Lower lobe of right lung (tissue), 2 donors: Measurements from ENCODE around the gene SASH1. TPM values are rescaled to one million over a fixed set of nuclear protein-coding genes. Genes with fewer than 3 reads are reported as not detected.

ENCODE experiments used
- ATAC-seq, 2 donors: fragments of 200-7000 bp; cut with Tn5 transposase; one replicate each; pipeline ENCODE4 v1.9.1; 2020 to 2022; ENCODE audit warnings: mild to moderate bottlenecking in 2 of 2, moderate library complexity in 2 of 2
- DNase-seq: peaks from one replicate; pipeline ENCODE4 v3.0.0-alpha.2; 2020
- H3K27ac ChIP-seq: fragments of 200-600 bp; one replicate; pipeline ENCODE4 v1.8.0; 2022
- H3K27me3 ChIP-seq: fragments of 200-600 bp; one replicate; pipeline ENCODE4 v1.8.0; 2022; ENCODE audit warnings: low read depth
- H3K36me3 ChIP-seq: fragments of 200-600 bp; one replicate; pipeline ENCODE4 v1.8.0; 2022; ENCODE audit warnings: mild to moderate bottlenecking
- H3K4me1 ChIP-seq: fragments of 200-600 bp; one replicate; pipeline ENCODE4 v1.8.0; 2022
- H3K4me3 ChIP-seq: fragments of 200-600 bp; one replicate; pipeline ENCODE4 v1.8.0; 2022; ENCODE audit warnings: mild to moderate bottlenecking
- H3K9me3 ChIP-seq: fragments of 200-600 bp; one replicate; pipeline ENCODE4 v1.8.0; 2022
- CTCF ChIP-seq: fragments of 200-600 bp; IDR thresholded peaks from one replicate; pipeline ENCODE4 v1.8.0; 2022; ENCODE audit warnings: antibody characterized with exemption, mild to moderate bottlenecking
- intact Hi-C: fragments of 100-400 bp; cut with DNase I; formaldehyde crosslinking; loops from one replicate; pipeline ENCODE4 v1.11.0; 2022
- total RNA-seq: library from RNA; stranded (reverse); fragmentation: NEBNext Ultra II Directional; extraction: Animal tissue kit (Norgen Biotek cat#: 25700); gene quantifications from one replicate; pipeline ENCODE4 v1.2.1, GENCODE V29; 2021
- donor health status: DM: no; HTN: yes; CAD: no; lungs with severe emphysema.

Gene SASH1
- total RNA-seq, 1 donor from 2014 or later: 103 TPM

- intact Hi-C loops: no loop called here
These were observed 254.3 kb downstream of the SASH1 start for GRCh38 chr6:148596891-148597455.

GRCh38 chr6:148598724-148599123, 256.1 kb downstream of the SASH1 start:
- Histone ChIP-seq H3K9me3 (no peaks in the 10 kb centered on the region), H3K27me3 (no peaks in the 10 kb centered on the region), H3K36me3 (no peaks in the 10 kb centered on the region), H3K27ac (no peak overlapping the region), H3K4me1 (peaks cover 5% of the 10 kb centered on the region), H3K4me3 (no peak overlapping the region)
- TF ChIP-seq CTCF: no peak
- ATAC-seq (no peak), DNase-seq (no peak)
- intact Hi-C loops: no loop called here

More at GRCh38 chr6:148596891-148597455, 254.3 kb downstream of the SASH1 start:
- Histone ChIP-seq H3K9me3 (no peaks in the 10 kb centered on the region), H3K27me3 (no peaks in the 10 kb centered on the region), H3K4me3 (no peak overlapping the region), H3K27ac (no peak overlapping the region), H3K4me1 (peaks cover 5% of the 10 kb centered on the region), H3K36me3 (no peaks in the 10 kb centered on the region)
- no peak for DNase-seq
- no peak for ATAC-seq
- TF ChIP-seq CTCF: no peak

GRCh38 chr6:148599967-148600426, 257.4 kb downstream of the SASH1 start:
- intact Hi-C loops: no loop called here
- no peak for ATAC-seq
- no peaks in the 10 kb centered on the region for H3K9me3 ChIP-seq

More at GRCh38 chr6:148599967-148600426, 257.4 kb downstream of the SASH1 start:
- DNase-seq: no peak
- no peaks in the 10 kb centered on the region for H3K4me1 ChIP-seq
- H3K27ac ChIP-seq: no peak overlapping the region
- H3K27me3 ChIP-seq: no peaks in the 10 kb centered on the region
- TF ChIP-seq CTCF: no peak
- no peak overlapping the region for H3K4me3 ChIP-seq
- no peaks in the 10 kb centered on the region for H3K36me3 ChIP-seq
